ENCODE results near the gene ZNF750.

DNA sequence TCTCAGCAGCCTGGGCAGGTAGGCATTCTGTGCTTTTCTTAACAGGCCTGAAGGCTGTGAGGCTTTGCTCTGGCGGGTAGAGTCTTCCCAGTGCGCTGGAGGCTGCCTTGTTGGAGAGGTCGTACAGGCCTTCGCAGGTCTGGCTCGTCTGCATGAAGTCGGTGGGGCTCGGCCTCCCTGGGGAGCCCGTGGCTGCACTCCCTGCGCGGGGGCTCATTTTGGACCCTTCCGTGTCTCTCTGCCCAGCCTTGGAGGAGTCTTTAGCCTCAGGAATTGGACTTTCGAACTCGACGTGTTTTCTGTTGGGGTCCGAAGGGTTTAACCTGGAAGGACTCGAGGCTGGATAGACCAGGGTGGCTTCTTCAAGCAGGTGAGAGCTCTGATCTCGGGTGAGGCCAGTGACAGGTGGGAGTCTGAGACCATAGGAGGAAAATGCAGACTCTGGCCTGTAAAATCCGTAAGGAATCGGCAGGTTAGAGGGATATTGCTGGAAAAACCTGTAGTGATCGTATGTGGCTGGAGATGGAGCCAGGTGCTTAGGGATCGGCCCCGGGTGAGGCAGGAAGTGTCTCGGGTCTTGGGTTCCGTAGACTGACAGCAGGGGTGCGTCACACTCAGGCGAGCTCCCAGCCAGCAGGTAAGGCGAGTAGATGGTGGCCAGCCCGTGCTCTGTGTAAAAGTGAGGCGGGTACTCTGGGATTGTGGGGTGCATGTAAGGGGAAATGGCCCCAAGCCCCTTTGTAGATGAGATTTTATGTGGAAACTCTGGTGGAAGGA lies 8.6 kb downstream of the ZNF750 start:
- TF ChIP-seq, protein P1, sequence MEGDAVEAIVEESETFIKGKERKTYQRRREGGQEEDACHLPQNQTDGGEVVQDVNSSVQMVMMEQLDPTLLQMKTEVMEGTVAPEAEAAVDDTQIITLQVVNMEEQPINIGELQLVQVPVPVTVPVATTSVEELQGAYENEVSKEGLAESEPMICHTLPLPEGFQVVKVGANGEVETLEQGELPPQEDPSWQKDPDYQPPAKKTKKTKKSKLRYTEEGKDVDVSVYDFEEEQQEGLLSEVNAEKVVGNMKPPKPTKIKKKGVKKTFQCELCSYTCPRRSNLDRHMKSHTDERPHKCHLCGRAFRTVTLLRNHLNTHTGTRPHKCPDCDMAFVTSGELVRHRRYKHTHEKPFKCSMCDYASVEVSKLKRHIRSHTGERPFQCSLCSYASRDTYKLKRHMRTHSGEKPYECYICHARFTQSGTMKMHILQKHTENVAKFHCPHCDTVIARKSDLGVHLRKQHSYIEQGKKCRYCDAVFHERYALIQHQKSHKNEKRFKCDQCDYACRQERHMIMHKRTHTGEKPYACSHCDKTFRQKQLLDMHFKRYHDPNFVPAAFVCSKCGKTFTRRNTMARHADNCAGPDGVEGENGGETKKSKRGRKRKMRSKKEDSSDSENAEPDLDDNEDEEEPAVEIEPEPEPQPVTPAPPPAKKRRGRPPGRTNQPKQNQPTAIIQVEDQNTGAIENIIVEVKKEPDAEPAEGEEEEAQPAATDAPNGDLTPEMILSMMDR (IDR thresholded peaks at IDR 0.05; ENCODE audit: low read depth, low read length), result no peak
- TF ChIP-seq POLR2A (IDR thresholded peaks at IDR 0.05; ENCODE audit: extremely low read depth, insufficient read length), result no peak

Measured in NB4 (cell line).